Tibial nerve (tissue), 4 donors: ENCODE data around the gene CUEDC1. TPM values are rescaled to one million over a fixed set of nuclear protein-coding genes. Genes with fewer than 3 reads are reported as not detected.

Source experiments
- DNase-seq, 2 donors: peaks; one replicate each; pipeline ENCODE4 v3.0.0-alpha.2; 2019; ENCODE audit warnings: low spot score in 2 of 2
- H3K27ac ChIP-seq, 4 donors: fragments of 200-600 bp; sonication (generic) in 3 of 4; one replicate each; pipeline ENCODE4 v1.5.1; 2017 to 2019; ENCODE audit warnings: mild to moderate bottlenecking in 1 of 4
- H3K27me3 ChIP-seq, 2 donors: fragments of 200-600 bp; sonication (generic) in 1 of 2; one replicate each; pipeline versions ENCODE4 v1.5.1 to v1.6.0; 2017 to 2019
- H3K36me3 ChIP-seq, 3 donors: fragments of 200-600 bp; sonication (generic); one replicate each; pipeline ENCODE4 v1.5.1; 2018 to 2019
- H3K4me1 ChIP-seq, 4 donors: fragments of 200-600 bp; sonication (generic) in 3 of 4; one replicate each; pipeline ENCODE4 v1.5.1; 2017 to 2019
- H3K4me3 ChIP-seq, 4 donors: fragments of 200-600 bp; sonication (generic) in 3 of 4; one replicate each; pipeline ENCODE4 v1.5.1; 2017 to 2019; ENCODE audit warnings: mild to moderate bottlenecking in 1 of 4, moderate library complexity in 1 of 4
- H3K9me3 ChIP-seq, 4 donors: fragments of 200-600 bp; sonication (generic) in 3 of 4; one replicate each; pipeline ENCODE4 v1.5.1; 2017 to 2019
- CTCF ChIP-seq, 5 experiments: fragments of 200-600 bp in 3 of 5; fragments of 450-650 bp in 2 of 5; sonication (generic) in 3 of 5; IDR thresholded peaks; one replicate each; pipeline ENCODE4 v1.5.1; 2016 to 2019; ENCODE audit warnings: antibody characterized with exemption in 5 of 5, mild to moderate bottlenecking in 3 of 5, moderate library complexity in 2 of 5
- EP300 ChIP-seq, 2 donors: sonication (generic); formaldehyde crosslinking; IDR thresholded peaks; one replicate each; pipeline ENCODE4 v1.6.1; 2017; ENCODE audit warnings: antibody characterized with exemption in 2 of 2, mild to moderate bottlenecking in 1 of 2
- POLR2A ChIP-seq, 2 donors: fragments of 450-650 bp; IDR thresholded peaks; one replicate each; pipeline ENCODE4 v1.6.1; 2017; ENCODE audit warnings: antibody characterized with exemption in 2 of 2, mild to moderate bottlenecking in 2 of 2, moderate library complexity in 2 of 2
- WGBS, 2 donors: methylation state at CpG; one replicate each; pipeline ENCODE4 v1.1.5; 2018; 5-methylcytosine and 5-hydroxymethylcytosine counted together
- total RNA-seq, 4 donors: library from RNA; depleted of rRNA; stranded (reverse); fragments of >200 nt; gene quantifications; one replicate each; pipeline ENCODE4 v1.1.0, GENCODE V29; 2016

CUEDC1 gene
- total RNA-seq, 4 donors from 2014 or later: 32.1 to 55.5 (median 38.8) TPM

DNA sequence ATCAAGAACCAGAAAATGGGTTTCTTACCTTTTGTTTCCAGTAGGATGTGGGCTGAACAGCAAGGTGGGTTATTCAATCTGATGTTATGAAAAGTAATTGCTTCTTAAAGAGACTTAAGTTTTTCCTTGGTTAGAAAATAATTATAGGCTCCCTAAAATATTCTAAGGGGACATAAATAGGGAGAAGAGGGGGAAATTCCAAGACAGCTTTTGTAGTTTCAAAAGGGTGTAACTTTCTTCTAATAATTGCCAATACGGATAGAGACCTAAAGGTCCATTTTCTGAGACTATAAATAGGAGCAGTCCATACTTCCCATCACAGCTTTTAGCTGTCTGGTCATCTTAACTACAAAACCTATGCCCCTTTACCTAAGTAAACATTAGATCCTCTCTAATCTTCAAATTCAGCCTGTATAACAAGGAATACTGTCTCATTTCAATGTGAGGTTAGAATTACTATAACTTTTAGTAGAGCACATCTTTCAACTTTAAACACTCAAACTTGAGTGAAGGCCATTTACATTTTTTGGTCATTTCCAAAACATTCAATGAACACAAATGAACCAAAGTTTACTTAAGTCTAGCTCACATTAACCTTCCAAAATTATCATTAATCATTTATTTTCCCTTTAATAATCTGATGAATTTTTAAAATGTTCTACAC, 46.4 kb upstream of the CUEDC1 start:
- peaks cover 0 to 45% (median 20%) of the 10 kb centered on the region in 4 donors for H3K4me1 ChIP-seq
- H3K4me3 ChIP-seq: no peak overlapping the region
- WGBS, 2 donors: 31 to 40% methylated on average over 1 of the region's 1 CpG
- H3K36me3 ChIP-seq: peaks cover 0 to 64% (median 15%) of the 10 kb centered on the region in 3 donors
- no peak overlapping the region for H3K27ac ChIP-seq
- no peaks in the 10 kb centered on the region for H3K9me3 ChIP-seq
- DNase-seq: no peak
- no peaks in the 10 kb centered on the region for H3K27me3 ChIP-seq
- no peak for TF ChIP-seq CTCF (IDR thresholded peaks at IDR 0.05)
- no peak for TF ChIP-seq EP300 (IDR thresholded peaks at IDR 0.05)
- TF ChIP-seq POLR2A (IDR thresholded peaks at IDR 0.05): no peak

DNA sequence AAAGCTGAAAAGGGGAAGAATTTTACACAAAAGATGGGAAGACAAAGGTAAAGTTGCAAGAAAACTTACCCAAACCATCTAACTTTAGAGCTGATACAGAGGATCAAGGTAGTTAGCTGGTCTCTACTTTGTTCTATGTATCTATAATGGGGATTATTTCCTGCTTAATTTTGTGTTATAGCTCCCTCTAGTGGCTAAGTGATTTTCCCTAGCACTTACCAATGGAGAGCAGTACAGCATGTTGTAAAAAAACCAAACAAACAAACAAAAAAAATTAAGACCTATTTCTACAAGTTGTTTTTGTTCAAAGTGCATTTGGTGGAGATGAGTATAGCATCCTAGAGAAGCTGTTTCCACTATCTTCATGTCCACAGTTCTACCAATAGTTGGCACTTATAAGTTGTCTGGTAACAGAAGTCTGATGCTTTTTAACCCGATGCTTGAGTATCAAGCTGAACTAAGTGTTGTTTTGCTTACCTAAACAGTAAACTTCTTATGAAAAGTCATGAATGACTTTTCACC, 44.3 kb upstream of the CUEDC1 start:
- DNase-seq: peak in 1 of 2 donors; percentile 27
- H3K27me3 ChIP-seq: no peaks in the 10 kb centered on the region
- peaks cover 0 to 55% (median 15%) of the 10 kb centered on the region in 3 donors for H3K36me3 ChIP-seq
- WGBS, 2 donors: 60 to 68% methylated on average over 1 of the region's 1 CpG
- H3K9me3 ChIP-seq: no peaks in the 10 kb centered on the region
- H3K4me3 ChIP-seq: no peak overlapping the region
- peaks cover 0 to 43% (median 10%) of the 10 kb centered on the region in 4 donors for H3K4me1 ChIP-seq
- TF ChIP-seq EP300 (IDR thresholded peaks at IDR 0.05) (peak in 1 of 2 donors; percentile 25), POLR2A (IDR thresholded peaks at IDR 0.05) (no peak), CTCF (IDR thresholded peaks at IDR 0.05) (peak; percentile 60 to 84 (median 72))
- no peak overlapping the region for H3K27ac ChIP-seq

DNA sequence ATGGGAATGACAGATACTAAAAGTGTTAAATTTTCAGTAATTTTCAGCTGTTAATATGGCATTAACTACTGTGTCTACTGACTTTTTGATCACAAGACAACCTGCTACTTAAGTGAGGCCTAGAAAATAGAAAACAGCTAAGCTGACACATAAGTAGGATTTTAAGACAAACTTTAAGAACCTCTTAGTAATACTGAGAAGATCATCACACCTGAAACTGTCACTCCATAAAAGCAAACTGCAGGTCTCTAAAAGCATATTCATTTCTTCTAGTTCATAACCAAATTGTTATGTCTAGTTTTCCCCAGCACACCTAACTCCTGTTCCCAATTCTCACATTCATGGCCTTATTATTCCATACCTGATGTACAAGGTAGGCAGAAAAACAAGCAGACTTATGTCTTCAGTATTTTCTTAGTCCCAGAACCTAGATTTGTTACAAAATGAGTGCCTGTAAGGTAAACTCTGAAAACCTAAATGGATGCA, 43.8 kb upstream of the CUEDC1 start:
- Histone ChIP-seq H3K27ac (no peak overlapping the region), H3K4me1 (peaks cover 0 to 43% (median 9%) of the 10 kb centered on the region in 4 donors), H3K27me3 (no peaks in the 10 kb centered on the region), H3K36me3 (peaks cover 0 to 50% (median 15%) of the 10 kb centered on the region in 3 donors), H3K4me3 (no peak overlapping the region), H3K9me3 (no peaks in the 10 kb centered on the region)
- TF ChIP-seq EP300 (IDR thresholded peaks at IDR 0.05) (no peak), POLR2A (IDR thresholded peaks at IDR 0.05) (no peak), CTCF (IDR thresholded peaks at IDR 0.05) (no peak)
- DNase-seq: no peak

DNA sequence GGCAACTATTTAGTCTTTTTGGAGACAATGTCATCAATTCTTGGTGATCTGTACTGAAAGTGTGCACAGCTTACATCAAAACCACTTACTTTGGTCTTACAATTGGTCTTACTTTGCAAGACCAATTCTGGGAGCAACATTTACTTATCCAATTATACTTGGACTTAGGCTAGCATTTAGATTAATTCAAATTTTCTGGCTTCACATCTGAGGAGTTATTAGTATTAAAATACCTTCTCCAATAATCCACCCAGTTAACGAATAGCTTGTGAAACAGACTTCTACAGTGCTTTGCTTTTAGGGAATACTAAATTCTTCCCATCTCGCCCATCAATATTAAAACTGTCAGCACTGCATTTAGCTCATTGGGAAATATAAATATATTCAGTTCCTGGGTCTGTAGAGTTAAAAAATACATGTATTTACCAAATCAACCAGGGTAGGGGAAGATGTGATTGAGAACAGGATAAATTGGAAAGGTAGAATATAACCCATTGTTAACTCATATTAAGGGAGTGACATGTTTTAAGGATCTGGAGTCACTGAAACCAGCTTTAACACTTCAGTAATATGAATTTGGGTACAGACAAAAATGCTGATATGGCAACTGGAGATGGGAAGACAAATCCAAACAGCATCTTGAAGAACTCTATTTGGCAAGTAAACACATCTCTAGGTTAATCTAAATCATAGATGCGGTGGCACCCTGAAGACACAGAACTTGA, 42.0 kb upstream of the CUEDC1 start:
- TF ChIP-seq POLR2A (IDR thresholded peaks at IDR 0.05): no peak
- no peak for TF ChIP-seq CTCF (IDR thresholded peaks at IDR 0.05)
- TF ChIP-seq EP300 (IDR thresholded peaks at IDR 0.05): no peak
- Histone ChIP-seq H3K27me3 (no peaks in the 10 kb centered on the region), H3K4me3 (no peak overlapping the region), H3K36me3 (peaks cover 0 to 32% (median under 1%) of the 10 kb centered on the region in 3 donors), H3K4me1 (peaks cover 0 to 42% (median 17%) of the 10 kb centered on the region in 4 donors), H3K27ac (no peak overlapping the region), H3K9me3 (no peaks in the 10 kb centered on the region)
- no peak for DNase-seq
- 92% methylated on average over 3 of the region's 3 CpGs for WGBS, 2 donors
